PC-3 (cell line): ENCODE data around the gene RTL10. TPM values are rescaled to one million over a fixed set of nuclear protein-coding genes. Genes with fewer than 3 reads are reported as not detected.

Experiments used
- ATAC-seq: fragments of 200-7000 bp; cut with Tn5 transposase; 2 replicates; pipeline ENCODE4 v1.9.1; 2020; ENCODE audit warnings: mild to moderate bottlenecking, moderate library complexity
- BruUV-seq: library from RNA; stranded (reverse); fragments of 400-500 nt; replicated peaks from 2 replicates; lab custom pipeline; 2021; lab: Mats Ljungman, UMichigan
- CTCF ChIA-PET: fragments of 300-600 bp; sonication (Branson Sonifier 250); formaldehyde crosslinking; loops from one replicate; lab custom pipeline; 2022; ENCODE audit warnings: antibody characterized with exemption; lab: Charles Lee
- POLR2A ChIA-PET: fragments of 300-600 bp; sonication (Branson Sonifier 250); formaldehyde crosslinking; loops from one replicate; lab custom pipeline; 2022; ENCODE audit warnings: antibody characterized with exemption; ENCODE audit not compliant: unreplicated experiment; lab: Charles Lee
- DNase-seq: peaks from one replicate; pipeline ENCODE4 v3.0.0-alpha.2; 2015
- H2AFZ ChIP-seq: fragments of 300-600 bp; sonication (generic); 2 replicates; pipeline ENCODE4 v1.6.0; 2016; ENCODE audit warnings: antibody characterized with exemption, low read length
- H3F3A ChIP-seq: fragments of 300-600 bp; sonication (generic); one replicate; pipeline ENCODE4 v1.6.0; 2017; ENCODE audit warnings: antibody characterized with exemption, low read length, control low read depth, mild to moderate bottlenecking; ENCODE audit not compliant: unreplicated experiment
- H3K27ac ChIP-seq: fragments of 300-600 bp; sonication (generic); 2 replicates; pipeline ENCODE4 v1.5.1; 2016; ENCODE audit warnings: mild to moderate bottlenecking, low read length
- H3K27me3 ChIP-seq: fragments of 300-600 bp; sonication (generic); 2 replicates; pipeline ENCODE4 v1.6.1; 2016; ENCODE audit warnings: low read length, mixed read lengths
- H3K36me3 ChIP-seq: fragments of 300-600 bp; sonication (generic); 2 replicates; pipeline ENCODE4 v1.6.1; 2016; ENCODE audit warnings: low read depth, mixed run types, low read length, mixed read lengths
- H3K4me1 ChIP-seq: fragments of 300-600 bp; sonication (generic); 2 replicates; pipeline ENCODE4 v1.5.1; 2016; ENCODE audit warnings: low read length; ENCODE audit not compliant: insufficient read depth
- H3K4me2 ChIP-seq: fragments of 300-600 bp; sonication (generic); 2 replicates; pipeline ENCODE4 v1.6.0; 2016; ENCODE audit warnings: low read length
- H3K4me3 ChIP-seq: fragments of 300-600 bp; sonication (generic); 2 replicates; pipeline ENCODE4 v1.5.1; 2016; ENCODE audit warnings: mild to moderate bottlenecking, low read length, mixed read lengths
- H3K79me2 ChIP-seq: fragments of 300-600 bp; sonication (generic); 2 replicates; pipeline ENCODE4 v1.6.1; 2017; ENCODE audit warnings: low read length, mixed read lengths
- H3K9ac ChIP-seq: fragments of 300-600 bp; sonication (generic); 2 replicates; pipeline ENCODE4 v1.6.0; 2016; ENCODE audit warnings: mild to moderate bottlenecking, low read length
- H3K9me2 ChIP-seq: fragments of 300-600 bp; sonication (generic); replicated peaks from 2 replicates; pipeline ENCODE4 v1.6.1; 2016; ENCODE audit warnings: mixed run types, low read length, mixed read lengths
- H3K9me3 ChIP-seq: fragments of 300-600 bp; sonication (generic); 2 replicates; pipeline ENCODE4 v1.6.1; 2016; ENCODE audit warnings: low read length, mixed read lengths
- H4K20me1 ChIP-seq: fragments of 300-600 bp; sonication (generic); 2 replicates; pipeline ENCODE4 v1.6.1; 2016; ENCODE audit warnings: low read length, mixed read lengths
- CTCF ChIP-seq: fragments of 300-600 bp; sonication (generic); conservative IDR thresholded peaks from 2 replicates; pipeline ENCODE4 v1.5.1; 2017; ENCODE audit warnings: antibody characterized with exemption, low read depth, mild to moderate bottlenecking, low read length
- EZH2 ChIP-seq: fragments of 300-600 bp; sonication (generic); IDR thresholded peaks from one replicate; pipeline ENCODE4 v1.6.1; 2017; ENCODE audit warnings: antibody characterized with exemption, mild to moderate bottlenecking, low read length; ENCODE audit not compliant: unreplicated experiment
- EZH2phosphoT487 ChIP-seq: fragments of 300-600 bp; sonication (generic); IDR thresholded peaks from 2 replicates; pipeline ENCODE4 v1.6.1; 2018; ENCODE audit warnings: mild to moderate bottlenecking, antibody characterized with exemption, low read length, borderline replicate concordance
- intact Hi-C: fragments of 100-400 bp; cut with micrococcal nuclease; formaldehyde crosslinking; loops from 2 replicates; pipeline ENCODE4 v1.9.0; 2023
- total RNA-seq: library from RNA; depleted of rRNA; stranded (reverse); fragments of >200 nt; gene quantifications from 2 replicates; pipeline ENCODE4 v1.2.3, GENCODE V29; 2014

Gene RTL10
- total RNA-seq, 1 experiment from 2014 or later = 7.8 TPM

- intact Hi-C loops = loop anchor here (10.0 kb wide), 1 partner anchor 93 kb away; the partner anchor contains the start of gene TBX1
- BruUV-seq = no TSS peak
- ChIA-PET CTCF (no interaction called here), POLR2A (no interaction called here)
- Histone ChIP-seq H2AFZ (no peak overlapping the region), H3K9ac (no peak overlapping the region), H3K4me1 (peaks cover 22% of the 10 kb centered on the region), H3F3A (no peaks in the 10 kb centered on the region), H3K27ac (no peak overlapping the region), H3K4me2 (no peak overlapping the region), H3K4me3 (no peak overlapping the region), H4K20me1 (peaks cover 13% of the 10 kb centered on the region), H3K36me3 (0 out of 2 replicates have a peak, but pooled peaks cover 2% of the 10 kb centered on the region), H3K9me2 (no peaks in the 10 kb centered on the region), H3K9me3 (no peaks in the 10 kb centered on the region), H3K79me2 (peaks cover 38% of the 10 kb centered on the region), H3K27me3 (no peaks in the 10 kb centered on the region)
- DNase-seq = no peak
- ATAC-seq = no peak
- no peak for TF ChIP-seq EZH2phosphoT487
- no peak for TF ChIP-seq CTCF
- TF ChIP-seq EZH2 = no peak
Measured at GRCh38 chr22:19857382-19857781, 2.7 kb upstream of the RTL10 start.

- Histone ChIP-seq H3K79me2 (peaks cover 54% of the 10 kb centered on the region), H3K27ac (peak overlapping the region; percentile 71), H3K4me1 (peaks cover 36% of the 10 kb centered on the region), H2AFZ (peak overlapping the region; percentile 79), H3K4me2 (peak overlapping the region; percentile 98), H3K4me3 (peak overlapping the region; percentile 96), H3K9ac (peak overlapping the region; percentile 95), H3F3A (no peaks in the 10 kb centered on the region), H3K9me3 (no peaks in the 10 kb centered on the region), H3K9me2 (no peaks in the 10 kb centered on the region), H4K20me1 (peaks cover 21% of the 10 kb centered on the region), H3K27me3 (no peaks in the 10 kb centered on the region), H3K36me3 (peaks cover 10% of the 10 kb centered on the region; the same call in 1 of the 2 replicates)
- no TSS peak for BruUV-seq
- DNase-seq = peak; percentile 62
- peak; percentile 30 for ATAC-seq
- intact Hi-C loops = loop anchor here (10.0 kb wide), 1 partner anchor 91 kb away; the partner anchor contains the start of gene TBX1
- no peak for TF ChIP-seq EZH2
- TF ChIP-seq EZH2phosphoT487 = no peak
- no peak for TF ChIP-seq CTCF
- ChIA-PET POLR2A (interaction anchor here (0.7 kb wide), 1 partner anchor 100 kb away, joined by 3 read pairs; no protein-coding TSS in a partner anchor), CTCF (no interaction called here)
Measured at GRCh38 chr22:19855504-19856409, 1.1 kb upstream of the RTL10 start.
